ENCODE results near the gene MCMBP.

DNA sequence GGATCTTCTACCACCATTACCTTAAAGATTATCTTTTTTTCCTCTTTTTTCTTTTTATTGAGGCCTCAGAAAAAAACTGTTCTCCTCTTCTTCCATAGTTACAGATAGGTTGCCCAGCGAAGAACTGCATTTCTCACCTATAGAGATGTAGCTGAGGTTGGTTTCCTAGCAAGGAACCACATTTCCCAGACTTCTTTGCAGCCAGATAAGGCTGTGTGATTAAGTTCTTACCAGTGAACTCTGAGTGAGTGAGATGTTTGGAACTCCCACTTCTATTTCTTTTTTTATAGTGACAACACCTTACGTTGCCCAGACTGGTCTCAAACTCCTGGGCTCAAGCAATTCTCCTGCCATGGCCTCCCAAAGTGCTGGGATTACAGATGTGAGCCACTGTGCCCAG lies 5.9 kb upstream of the MCMBP start:
- TF ChIP-seq, protein P1, sequence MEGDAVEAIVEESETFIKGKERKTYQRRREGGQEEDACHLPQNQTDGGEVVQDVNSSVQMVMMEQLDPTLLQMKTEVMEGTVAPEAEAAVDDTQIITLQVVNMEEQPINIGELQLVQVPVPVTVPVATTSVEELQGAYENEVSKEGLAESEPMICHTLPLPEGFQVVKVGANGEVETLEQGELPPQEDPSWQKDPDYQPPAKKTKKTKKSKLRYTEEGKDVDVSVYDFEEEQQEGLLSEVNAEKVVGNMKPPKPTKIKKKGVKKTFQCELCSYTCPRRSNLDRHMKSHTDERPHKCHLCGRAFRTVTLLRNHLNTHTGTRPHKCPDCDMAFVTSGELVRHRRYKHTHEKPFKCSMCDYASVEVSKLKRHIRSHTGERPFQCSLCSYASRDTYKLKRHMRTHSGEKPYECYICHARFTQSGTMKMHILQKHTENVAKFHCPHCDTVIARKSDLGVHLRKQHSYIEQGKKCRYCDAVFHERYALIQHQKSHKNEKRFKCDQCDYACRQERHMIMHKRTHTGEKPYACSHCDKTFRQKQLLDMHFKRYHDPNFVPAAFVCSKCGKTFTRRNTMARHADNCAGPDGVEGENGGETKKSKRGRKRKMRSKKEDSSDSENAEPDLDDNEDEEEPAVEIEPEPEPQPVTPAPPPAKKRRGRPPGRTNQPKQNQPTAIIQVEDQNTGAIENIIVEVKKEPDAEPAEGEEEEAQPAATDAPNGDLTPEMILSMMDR (IDR thresholded peaks at IDR 0.05; ENCODE audit: low read depth, low read length), result no peak
- TF ChIP-seq EZH2phosphoT487 (IDR thresholded peaks at IDR 0.05; ENCODE audit: low read depth), result no peak

All from OCI-LY3 (cell line).